ENCODE measurements around the gene PAM16.
A peak's percentile ranks its signal among the peaks of the same experiment; 100 is the strongest.

PAM16 gene

GRCh38 chr16:4313563-4314531 lies 37.3 kb downstream of the PAM16 start:
- H3K9me3 ChIP-seq (ENCODE audit: control insufficient read depth, insufficient read depth, low read depth, low read length) = no peaks in the 10 kb centered on the region
- ChIA-PET CTCF (interaction anchor here (0.7 to 1.7 kb wide), 4 partner anchors 15 to 334 kb away, joined by 3 to 6 read pairs (median 4); no protein-coding TSS in a partner anchor), POLR2A (interaction anchor here (0.7 to 2.3 kb wide), 2 partner anchors 41 to 420 kb away, joined by 4 to 11 read pairs; partner anchors contain the start of genes ANKS3, DNAAF8 and TFAP4)
- no peak overlapping the region for H3K27ac ChIP-seq (ENCODE audit: extremely low read depth, low read depth, low read length)
- no peaks in the 10 kb centered on the region for H3K36me3 ChIP-seq (ENCODE audit: control insufficient read depth in 2 of 2, insufficient read depth in 1 of 2, low read length in 2 of 2)
- H3K4me1 ChIP-seq (ENCODE audit: control insufficient read depth, insufficient read depth, low read length) = peaks cover 4% of the 10 kb centered on the region; the same call in 1 of the 2 replicates
- H3K4me3 ChIP-seq (ENCODE audit: low read depth, low read length) = no peak overlapping the region
- peak; percentile 81 for TF ChIP-seq ZEB2 (tag by site-specific recombination; IDR thresholded peaks at IDR 0.05)
- no peak for TF ChIP-seq ZNF624 (tag by site-specific recombination; IDR thresholded peaks at IDR 0.05)
- TF ChIP-seq KLF10 (tag by site-specific recombination; IDR thresholded peaks at IDR 0.05) = peak; percentile 18; the same call in 1 of the 2 replicates
- TF ChIP-seq ZNF302 (tag by site-specific recombination; IDR thresholded peaks at IDR 0.05; ENCODE audit: low read depth) = no peak
- peak; percentile 16; the same call in 1 of the 2 replicates for TF ChIP-seq ZBTB7A (tag by site-specific recombination; IDR thresholded peaks at IDR 0.05; ENCODE audit: low read depth)
- no peak for TF ChIP-seq ZNF843 (tag by site-specific recombination; IDR thresholded peaks at IDR 0.05)
- peak; percentile 60; the same call in 1 of the 2 replicates for TF ChIP-seq ZNF660 (tag by site-specific recombination; IDR thresholded peaks at IDR 0.05)
- no peak; the same call in none of the 2 replicates for TF ChIP-seq IKZF3 (tag by site-specific recombination; IDR thresholded peaks at IDR 0.05)
- TF ChIP-seq ZNF580 (tag by site-specific recombination; IDR thresholded peaks at IDR 0.05) = peak; percentile 96
- no peak for TF ChIP-seq ZNF138 (tag by site-specific recombination; IDR thresholded peaks at IDR 0.05; ENCODE audit: borderline replicate concordance)
- no peak for TF ChIP-seq KLF9 (tag by site-specific recombination; IDR thresholded peaks at IDR 0.05; ENCODE audit: low read depth)
- no peak for TF ChIP-seq ZNF354C (tag by site-specific recombination; IDR thresholded peaks at IDR 0.05; ENCODE audit: borderline replicate concordance, low read depth)
- TF ChIP-seq ZNF266 (tag by site-specific recombination; IDR thresholded peaks at IDR 0.05; ENCODE audit: low read depth) = no peak
- TF ChIP-seq ZNF571 (tag by site-specific recombination; IDR thresholded peaks at IDR 0.05) = no peak
- no peak for TF ChIP-seq ZFP69B (tag by site-specific recombination; IDR thresholded peaks at IDR 0.05)
- no peak for TF ChIP-seq PRDM4 (tag by site-specific recombination; IDR thresholded peaks at IDR 0.05)
- TF ChIP-seq TRIM28 (IDR thresholded peaks at IDR 0.05; ENCODE audit: borderline replicate concordance, low read length) = 0 out of 2 replicates have a peak, but pooled peaks have one; percentile 38
- no peak; the same call in none of the 2 replicates for TF ChIP-seq SP7 (tag by site-specific recombination; IDR thresholded peaks at IDR 0.05)
- TF ChIP-seq ZNF830 (tag by site-specific recombination; IDR thresholded peaks at IDR 0.05; ENCODE audit: low read depth) = no peak
- no peak for TF ChIP-seq ZNF510 (tag by site-specific recombination; IDR thresholded peaks at IDR 0.05; ENCODE audit: insufficient replicate concordance)
- TF ChIP-seq ZBTB26 (tag by site-specific recombination; optimal IDR thresholded peaks at IDR 0.05) = no peak
- 0 out of 2 replicates have a peak, but pooled peaks have one; percentile 39 for TF ChIP-seq GFI1B (tag by site-specific recombination; IDR thresholded peaks at IDR 0.05)
- peak; percentile 68 for TF ChIP-seq SCRT1 (tag by site-specific recombination; IDR thresholded peaks at IDR 0.05; ENCODE audit: borderline replicate concordance)
- 0 out of 2 replicates have a peak, but pooled peaks have one; percentile 14 for TF ChIP-seq MYNN (tag by site-specific recombination; IDR thresholded peaks at IDR 0.05; ENCODE audit: borderline replicate concordance)
- TF ChIP-seq ZNF341 (tag by site-specific recombination; IDR thresholded peaks at IDR 0.05; ENCODE audit: low read depth) = 0 out of 2 replicates have a peak, but pooled peaks have one; percentile 19
- TF ChIP-seq ZNF664 (tag by site-specific recombination; IDR thresholded peaks at IDR 0.05) = no peak
- peak; percentile 67 for TF ChIP-seq PATZ1 (tag by site-specific recombination; IDR thresholded peaks at IDR 0.05)
- no peak for TF ChIP-seq ZNF560 (tag by site-specific recombination; IDR thresholded peaks at IDR 0.05; ENCODE audit: borderline replicate concordance)
- TF ChIP-seq SCRT2 (tag by site-specific recombination; IDR thresholded peaks at IDR 0.05) = peak; percentile 69; the same call in 1 of the 2 replicates
- no peak for TF ChIP-seq ZNF707 (tag by site-specific recombination; IDR thresholded peaks at IDR 0.05)
